A549 (cell line): ENCODE results near the gene BLOC1S4.

Experiments used
- CTCF ChIP-seq: fragments of >200 bp; sonication (Bioruptor Twin); formaldehyde crosslinking; IDR thresholded peaks from 3 replicates; pipeline ENCODE4 v1.5.1; 2016
- KDM1A ChIP-seq: fragments of 200-600 bp; sonication (generic); IDR thresholded peaks from 2 replicates; pipeline ENCODE4 v1.6.1; 2016; ENCODE audit warnings: low read depth, mild to moderate bottlenecking
- POLR2A ChIP-seq: IDR thresholded peaks from 2 replicates; pipeline ENCODE4 v1.6.1; 2012; ENCODE audit warnings: mild to moderate bottlenecking, low read length

GRCh38 chr4:6710282-6710681, 5.7 kb upstream of the BLOC1S4 start:
- no peak for TF ChIP-seq KDM1A
- no peak for TF ChIP-seq POLR2A
- TF ChIP-seq CTCF = no peak
